Measurements from ENCODE around the gene IFT25. TPM values are rescaled to one million over a fixed set of nuclear protein-coding genes. Genes with fewer than 3 reads are reported as not detected.

IFT25 gene
- total and polyA plus RNA-seq, 7 donors = 4.6 to 10.3 (median 5.4) TPM

DNA sequence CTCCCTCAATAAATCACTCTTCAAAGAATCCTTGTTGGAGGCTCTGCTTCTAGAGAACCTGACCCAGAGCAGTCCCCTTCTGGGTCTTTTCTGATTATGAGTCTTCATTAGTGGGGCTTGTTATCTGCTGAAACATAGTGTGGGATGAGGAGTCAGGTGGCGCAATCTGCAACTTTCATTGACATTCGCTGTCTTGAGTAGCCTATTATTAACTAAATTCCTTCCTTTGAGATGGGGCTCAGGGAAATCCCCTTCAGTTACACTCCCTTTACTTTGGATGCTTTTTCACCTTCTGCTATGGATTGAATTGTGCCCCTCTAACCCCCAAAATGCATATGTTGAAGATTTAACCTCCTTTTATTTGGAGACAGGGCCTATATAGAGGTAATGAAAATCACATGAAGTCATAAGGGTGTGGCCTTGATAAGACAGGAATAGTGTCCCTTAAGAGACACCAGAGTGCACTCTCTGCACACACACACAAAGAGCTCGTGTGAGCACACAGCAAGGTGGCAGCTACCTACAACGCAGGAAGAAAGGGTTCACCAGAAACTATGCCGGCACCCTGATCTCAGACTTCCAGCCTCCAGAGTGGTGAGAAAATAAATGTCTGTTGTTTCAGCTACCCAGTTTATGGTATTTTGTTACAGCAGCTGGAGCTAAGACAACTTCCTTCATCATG is 32.0 kb downstream of the IFT25 start:
- peaks cover 2 to 4% of the 10 kb centered on the region in 2 donors for H3K36me3 ChIP-seq (ENCODE audit: insufficient read depth in 1 of 2, low read depth in 1 of 2)
- no peak overlapping the region for H3K4me3 ChIP-seq
- no peaks in the 10 kb centered on the region for H3K27me3 ChIP-seq (ENCODE audit: insufficient read depth in 3 of 3, low read length in 2 of 3)
- ATAC-seq (no peak), DNase-seq (no peak)
- no peaks in the 10 kb centered on the region for H3K9me3 ChIP-seq
- intact Hi-C loops (cut with DNase I) = no loop called here
- WGBS, 3 donors = 81 to 92% (median 84%) methylated on average over 5 of the region's 5 CpGs
- H3K4me1 ChIP-seq = no peaks in the 10 kb centered on the region
- TF ChIP-seq, protein P1, sequence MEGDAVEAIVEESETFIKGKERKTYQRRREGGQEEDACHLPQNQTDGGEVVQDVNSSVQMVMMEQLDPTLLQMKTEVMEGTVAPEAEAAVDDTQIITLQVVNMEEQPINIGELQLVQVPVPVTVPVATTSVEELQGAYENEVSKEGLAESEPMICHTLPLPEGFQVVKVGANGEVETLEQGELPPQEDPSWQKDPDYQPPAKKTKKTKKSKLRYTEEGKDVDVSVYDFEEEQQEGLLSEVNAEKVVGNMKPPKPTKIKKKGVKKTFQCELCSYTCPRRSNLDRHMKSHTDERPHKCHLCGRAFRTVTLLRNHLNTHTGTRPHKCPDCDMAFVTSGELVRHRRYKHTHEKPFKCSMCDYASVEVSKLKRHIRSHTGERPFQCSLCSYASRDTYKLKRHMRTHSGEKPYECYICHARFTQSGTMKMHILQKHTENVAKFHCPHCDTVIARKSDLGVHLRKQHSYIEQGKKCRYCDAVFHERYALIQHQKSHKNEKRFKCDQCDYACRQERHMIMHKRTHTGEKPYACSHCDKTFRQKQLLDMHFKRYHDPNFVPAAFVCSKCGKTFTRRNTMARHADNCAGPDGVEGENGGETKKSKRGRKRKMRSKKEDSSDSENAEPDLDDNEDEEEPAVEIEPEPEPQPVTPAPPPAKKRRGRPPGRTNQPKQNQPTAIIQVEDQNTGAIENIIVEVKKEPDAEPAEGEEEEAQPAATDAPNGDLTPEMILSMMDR (IDR thresholded peaks at IDR 0.05) = no peak
- H3K27ac ChIP-seq = no peak overlapping the region

DNA sequence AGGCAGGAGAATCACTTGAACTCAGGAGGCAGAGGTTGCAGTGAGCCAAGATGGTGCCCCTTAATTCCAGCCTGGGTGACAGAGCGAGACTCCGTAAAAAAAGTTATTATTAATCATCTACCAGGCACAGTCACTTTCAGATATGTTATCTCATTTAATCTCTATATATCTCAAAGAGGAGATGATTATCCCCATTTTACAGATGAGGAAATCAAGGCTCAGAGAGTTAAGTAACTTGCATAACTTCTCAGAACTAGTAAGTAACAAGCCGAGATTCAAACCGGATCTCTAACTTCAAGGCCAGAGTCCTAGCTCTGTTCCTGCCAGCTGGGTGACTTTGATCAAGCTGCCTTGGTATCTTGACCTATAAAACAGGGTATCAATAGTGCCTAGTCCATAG is 34.1 kb downstream of the IFT25 start:
- Histone ChIP-seq H3K27me3 (ENCODE audit: insufficient read depth in 3 of 3, low read length in 2 of 3) (no peaks in the 10 kb centered on the region), H3K36me3 (ENCODE audit: insufficient read depth in 1 of 2, low read depth in 1 of 2) (peaks cover 2 to 4% of the 10 kb centered on the region in 2 donors)
- TF ChIP-seq, protein P1 (IDR thresholded peaks at IDR 0.05) = no peak

DNA sequence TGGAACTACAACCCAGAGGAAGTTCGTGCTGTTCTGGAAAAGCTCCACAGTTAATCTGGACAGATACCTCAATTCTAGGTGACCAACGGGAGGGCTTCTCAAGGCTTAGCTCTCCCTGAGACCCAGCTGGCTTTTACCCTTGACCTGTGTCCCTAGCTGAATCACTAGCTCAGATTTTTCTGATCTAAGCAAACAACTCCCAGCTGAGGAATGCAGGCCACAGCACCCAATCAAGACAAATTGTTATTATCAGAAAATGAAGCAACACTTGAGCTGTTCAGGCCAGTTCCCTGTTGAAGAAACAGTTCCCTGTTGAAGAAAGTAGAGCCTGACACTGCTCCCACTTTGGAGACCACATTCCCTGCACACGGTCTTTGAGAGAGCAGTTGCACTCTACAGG is 35.6 kb downstream of the IFT25 start:
- Histone ChIP-seq H3K9me3 (no peaks in the 10 kb centered on the region), H3K4me1 (no peaks in the 10 kb centered on the region), H3K4me3 (no peak overlapping the region), H3K27ac (no peak overlapping the region), H3K36me3 (ENCODE audit: insufficient read depth in 1 of 2, low read depth in 1 of 2) (no peaks in the 10 kb centered on the region), H3K27me3 (ENCODE audit: insufficient read depth in 3 of 3, low read length in 2 of 3) (no peaks in the 10 kb centered on the region)
- intact Hi-C loops (cut with DNase I) = no loop called here
- ATAC-seq (no peak), DNase-seq (no peak)
- WGBS, 3 donors = 79 to 91% (median 84%) methylated on average over 3 of the region's 3 CpGs
- TF ChIP-seq, protein P1 (IDR thresholded peaks at IDR 0.05) = no peak

More for the DNA sequence above, 34.1 kb downstream of the IFT25 start:
- Histone ChIP-seq H3K4me3 (no peak overlapping the region), H3K4me1 (no peaks in the 10 kb centered on the region), H3K27ac (no peak overlapping the region), H3K9me3 (no peaks in the 10 kb centered on the region)
- intact Hi-C loops (cut with DNase I) = no loop called here
- DNase-seq = no peak
- ATAC-seq = no peak
- WGBS, 3 donors = 96 to 97% (median 97%) methylated on average over 4 of the region's 4 CpGs

DNA sequence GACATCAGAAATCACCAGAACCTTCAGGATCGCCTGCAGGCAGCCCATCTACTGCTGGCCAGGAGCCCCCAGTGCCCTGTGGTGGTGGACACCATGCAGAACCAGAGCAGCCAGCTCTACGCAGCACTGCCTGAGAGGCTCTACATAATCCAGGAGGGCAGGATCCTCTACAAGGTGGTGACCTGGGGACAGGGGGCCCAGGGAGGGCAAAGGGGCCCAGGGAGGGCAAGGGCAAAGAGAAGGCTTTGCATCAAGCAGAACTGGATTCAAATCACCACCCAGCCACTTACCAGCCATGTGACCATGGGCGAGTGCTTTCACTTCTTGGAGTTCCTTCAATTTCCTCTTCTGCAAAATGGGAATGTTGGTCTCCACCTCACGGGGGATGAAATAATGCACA is 39.4 kb downstream of the IFT25 start:
- Histone ChIP-seq H3K27me3 (ENCODE audit: insufficient read depth in 3 of 3, low read length in 2 of 3) (no peaks in the 10 kb centered on the region), H3K9me3 (no peaks in the 10 kb centered on the region), H3K27ac (no peak overlapping the region), H3K4me1 (no peaks in the 10 kb centered on the region), H3K4me3 (no peak overlapping the region), H3K36me3 (ENCODE audit: insufficient read depth in 1 of 2, low read depth in 1 of 2) (no peaks in the 10 kb centered on the region)
- no peak for DNase-seq
- TF ChIP-seq, protein P1 (IDR thresholded peaks at IDR 0.05) = no peak
- no peak for ATAC-seq
- intact Hi-C loops (cut with DNase I) = no loop called here
- 92 to 97% (median 94%) methylated on average over 4 of the region's 4 CpGs for WGBS, 3 donors

DNA sequence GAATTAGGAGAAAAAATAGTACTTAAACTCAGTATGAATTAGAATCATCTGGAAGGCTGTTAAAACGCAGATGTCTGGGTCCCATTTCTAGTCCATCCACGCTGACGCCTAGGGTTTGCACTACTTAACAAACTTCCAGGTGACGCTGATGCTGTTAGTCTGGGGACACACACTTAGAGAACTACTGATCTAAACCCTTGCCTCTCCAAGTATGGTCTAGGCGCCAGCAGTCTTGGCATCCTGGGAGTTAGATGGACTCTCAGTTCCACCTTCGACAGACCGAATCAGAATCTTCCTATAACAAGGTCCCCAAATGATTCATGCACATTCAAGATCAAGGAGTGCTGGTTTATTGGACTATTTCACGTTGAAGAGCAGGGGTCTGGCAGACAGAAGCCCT is 40.0 kb downstream of the IFT25 start:
- no peak for ATAC-seq
- intact Hi-C loops (cut with DNase I) = no loop called here
- 96 to 98% (median 96%) methylated on average over 8 of the region's 8 CpGs for WGBS, 3 donors

More for the DNA sequence above, 40.0 kb downstream of the IFT25 start:
- no peak for DNase-seq
- H3K4me3 ChIP-seq = no peak overlapping the region
- no peaks in the 10 kb centered on the region for H3K36me3 ChIP-seq (ENCODE audit: insufficient read depth in 1 of 2, low read depth in 1 of 2)
- H3K9me3 ChIP-seq = no peaks in the 10 kb centered on the region
- H3K4me1 ChIP-seq = no peaks in the 10 kb centered on the region
- H3K27ac ChIP-seq = no peak overlapping the region
- no peaks in the 10 kb centered on the region for H3K27me3 ChIP-seq (ENCODE audit: insufficient read depth in 3 of 3, low read length in 2 of 3)
- TF ChIP-seq, protein P1 (IDR thresholded peaks at IDR 0.05) = no peak

All from psoas muscle (tissue), 8 donors.